ENCODE data around the gene SLC24A4.
"Not testable (repeated sequence)": the region's sequence is repeated elsewhere in the genome, so short reads cannot be mapped to it uniquely, and the experiment has no call there.

Gene SLC24A4

GRCh38 chr14:92397150-92397952, 74.4 kb downstream of the SLC24A4 start:
- DNase-seq (ENCODE audit: insufficient read length) (no peak), FAIRE-seq (no peak)
- TF ChIP-seq POLR2A (IDR thresholded peaks at IDR 0.05; ENCODE audit: low read depth, low read length), result no peak
- no peak for TF ChIP-seq POLR2AphosphoS5 (IDR thresholded peaks at IDR 0.05; ENCODE audit: low read depth, low read length)
- no peak for TF ChIP-seq TAF1 (IDR thresholded peaks at IDR 0.05; ENCODE audit: borderline replicate concordance, low read depth, low read length)

GRCh38 chr14:92397953-92398564, 75.1 kb downstream of the SLC24A4 start:
- FAIRE-seq (no peak), DNase-seq (ENCODE audit: insufficient read length) (no peak)
- no peak for TF ChIP-seq TAF1 (IDR thresholded peaks at IDR 0.05; ENCODE audit: borderline replicate concordance, low read depth, low read length)
- TF ChIP-seq POLR2A (IDR thresholded peaks at IDR 0.05; ENCODE audit: low read depth, low read length), result no peak
- TF ChIP-seq POLR2AphosphoS5 (IDR thresholded peaks at IDR 0.05; ENCODE audit: low read depth, low read length), result no peak

- FAIRE-seq, result no peak
- TF ChIP-seq POLR2A (IDR thresholded peaks at IDR 0.05; ENCODE audit: low read depth, low read length) (no peak), TAF1 (IDR thresholded peaks at IDR 0.05; ENCODE audit: borderline replicate concordance, low read depth, low read length) (no peak), POLR2AphosphoS5 (IDR thresholded peaks at IDR 0.05; ENCODE audit: low read depth, low read length) (no peak)
- no peak for DNase-seq (ENCODE audit: insufficient read length)
Observed at GRCh38 chr14:92398888-92399636, 76.1 kb downstream of the SLC24A4 start.

GRCh38 chr14:92400579-92401444, 77.8 kb downstream of the SLC24A4 start:
- TF ChIP-seq TAF1 (IDR thresholded peaks at IDR 0.05; ENCODE audit: borderline replicate concordance, low read depth, low read length) (no peak), POLR2A (IDR thresholded peaks at IDR 0.05; ENCODE audit: low read depth, low read length) (no peak), POLR2AphosphoS5 (IDR thresholded peaks at IDR 0.05; ENCODE audit: low read depth, low read length) (no peak)
- DNase-seq (ENCODE audit: insufficient read length), result no peak
- FAIRE-seq, result peak; percentile 83

- no peak for TF ChIP-seq POLR2A (IDR thresholded peaks at IDR 0.05; ENCODE audit: low read depth, low read length)
- TF ChIP-seq POLR2AphosphoS5 (IDR thresholded peaks at IDR 0.05; ENCODE audit: low read depth, low read length), result no peak
- no peak for TF ChIP-seq TAF1 (IDR thresholded peaks at IDR 0.05; ENCODE audit: borderline replicate concordance, low read depth, low read length)
- FAIRE-seq (no peak), DNase-seq (ENCODE audit: insufficient read length) (no peak)
Observed at GRCh38 chr14:92401561-92401960, 78.6 kb downstream of the SLC24A4 start.

GRCh38 chr14:92402500-92402899, 79.5 kb downstream of the SLC24A4 start:
- not testable (repeated sequence) for DNase-seq (ENCODE audit: insufficient read length); FAIRE-seq

- FAIRE-seq, result no peak
Observed at GRCh38 chr14:92404018-92404417, 81.1 kb downstream of the SLC24A4 start.

GRCh38 chr14:92404421-92404820, 81.5 kb downstream of the SLC24A4 start:
- FAIRE-seq, result no peak
- TF ChIP-seq POLR2AphosphoS5 (IDR thresholded peaks at IDR 0.05; ENCODE audit: low read depth, low read length) (no peak), TAF1 (IDR thresholded peaks at IDR 0.05; ENCODE audit: borderline replicate concordance, low read depth, low read length) (no peak), POLR2A (IDR thresholded peaks at IDR 0.05; ENCODE audit: low read depth, low read length) (no peak)

More at GRCh38 chr14:92404018-92404417, 81.1 kb downstream of the SLC24A4 start:
- DNase-seq (ENCODE audit: insufficient read length), result no peak
- no peak for TF ChIP-seq TAF1 (IDR thresholded peaks at IDR 0.05; ENCODE audit: borderline replicate concordance, low read depth, low read length)
- no peak for TF ChIP-seq POLR2A (IDR thresholded peaks at IDR 0.05; ENCODE audit: low read depth, low read length)
- no peak for TF ChIP-seq POLR2AphosphoS5 (IDR thresholded peaks at IDR 0.05; ENCODE audit: low read depth, low read length)

GRCh38 chr14:92404938-92405337, 82.0 kb downstream of the SLC24A4 start:
- FAIRE-seq (no peak), DNase-seq (ENCODE audit: insufficient read length) (no peak)
- TF ChIP-seq POLR2AphosphoS5 (IDR thresholded peaks at IDR 0.05; ENCODE audit: low read depth, low read length) (no peak), TAF1 (IDR thresholded peaks at IDR 0.05; ENCODE audit: borderline replicate concordance, low read depth, low read length) (no peak), POLR2A (IDR thresholded peaks at IDR 0.05; ENCODE audit: low read depth, low read length) (no peak)

More at GRCh38 chr14:92404421-92404820, 81.5 kb downstream of the SLC24A4 start:
- no peak for DNase-seq (ENCODE audit: insufficient read length)

- no peak for DNase-seq (ENCODE audit: insufficient read length)
- no peak for FAIRE-seq
Observed at GRCh38 chr14:92407410-92407809, 84.4 kb downstream of the SLC24A4 start.

GRCh38 chr14:92409043-92409442, 86.1 kb downstream of the SLC24A4 start:
- TF ChIP-seq TAF1 (IDR thresholded peaks at IDR 0.05; ENCODE audit: borderline replicate concordance, low read depth, low read length) (no peak), POLR2AphosphoS5 (IDR thresholded peaks at IDR 0.05; ENCODE audit: low read depth, low read length) (no peak), POLR2A (IDR thresholded peaks at IDR 0.05; ENCODE audit: low read depth, low read length) (no peak)
- DNase-seq (ENCODE audit: insufficient read length) (no peak), FAIRE-seq (no peak)

More at GRCh38 chr14:92407410-92407809, 84.4 kb downstream of the SLC24A4 start:
- TF ChIP-seq POLR2AphosphoS5 (IDR thresholded peaks at IDR 0.05; ENCODE audit: low read depth, low read length) (no peak), POLR2A (IDR thresholded peaks at IDR 0.05; ENCODE audit: low read depth, low read length) (no peak), TAF1 (IDR thresholded peaks at IDR 0.05; ENCODE audit: borderline replicate concordance, low read depth, low read length) (no peak)

All from GM12892 (cell line).